Colon (tissue), 2 donors: Measurements from ENCODE around the gene CCDC38.
"Not testable (repeated sequence)": the region's sequence is repeated elsewhere in the genome, so short reads cannot be mapped to it uniquely, and the experiment has no call there.

ENCODE experiments used
- FAIRE-seq: peaks from 2 replicates; lab custom pipeline; 2012; peaks lifted over from hg19 to GRCh38; lab: Jason Lieb, UNC
- donor health status: control.
- donor health status: control.

Gene CCDC38

DNA sequence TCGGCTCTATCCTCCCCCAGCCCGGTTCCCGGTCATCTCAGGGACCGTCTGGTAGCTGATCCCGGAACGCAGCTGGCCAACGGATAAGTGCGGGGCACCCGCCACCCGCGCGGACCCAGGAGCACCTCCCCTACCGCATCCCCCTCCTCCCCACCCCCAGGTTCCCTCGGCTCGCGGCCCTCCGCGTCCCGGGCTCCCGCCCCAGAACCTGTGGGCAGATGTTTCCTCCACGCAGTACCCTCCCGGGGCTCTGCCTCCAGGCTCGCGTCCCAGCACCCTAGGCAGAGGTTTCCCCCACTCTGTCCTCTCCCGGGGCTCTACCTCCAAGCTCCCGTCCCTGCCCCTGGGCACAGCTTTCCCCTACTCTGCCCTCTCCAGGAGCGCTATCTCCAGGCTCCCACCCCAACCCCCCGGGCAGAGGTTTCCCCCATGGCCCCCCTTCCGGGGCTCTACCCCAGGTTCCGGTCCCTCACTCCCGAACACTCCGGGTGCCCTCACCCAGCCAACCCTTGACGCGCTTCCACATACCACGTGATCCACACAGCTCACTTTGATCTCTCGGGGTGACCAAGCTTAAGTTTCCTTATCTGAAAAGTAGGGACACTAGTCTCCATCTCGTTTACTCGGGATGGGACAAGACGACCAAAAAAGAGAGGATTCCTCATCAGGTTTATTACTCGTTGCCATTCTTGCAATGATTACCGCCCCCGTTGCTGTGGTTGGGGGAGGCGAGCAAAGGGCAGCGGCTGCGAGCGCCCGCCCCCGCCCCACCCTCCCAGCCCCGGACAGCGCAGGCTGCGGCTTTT is at the start of gene CCDC38:
TSS of gene CCDC38 (minus strand) at position 91 of the 806 bp plus-strand sequence. CDS start 6,105 bp downstream, outside the sequence.
- no peak for FAIRE-seq

DNA sequence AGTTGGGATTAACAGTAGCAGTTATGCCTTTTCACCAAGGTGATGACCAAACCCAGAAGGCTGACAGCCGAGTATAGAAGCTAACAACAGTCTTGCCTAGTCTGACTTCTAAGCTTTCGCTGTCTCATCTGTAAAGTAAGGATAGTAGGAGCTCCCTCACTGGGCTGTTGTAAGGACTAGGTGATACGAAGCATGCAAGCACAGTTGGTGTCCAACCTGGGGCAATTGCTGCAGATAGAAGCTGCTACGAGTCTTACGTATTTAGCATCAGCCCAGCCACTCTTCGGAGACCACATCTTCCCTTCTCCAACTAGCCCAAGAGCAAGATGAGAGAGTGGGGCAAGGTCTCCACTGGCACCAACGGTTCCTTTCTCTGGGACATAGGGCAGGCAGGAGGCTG is 47.7 kb upstream of the CCDC38 start:
- no peak for FAIRE-seq

DNA sequence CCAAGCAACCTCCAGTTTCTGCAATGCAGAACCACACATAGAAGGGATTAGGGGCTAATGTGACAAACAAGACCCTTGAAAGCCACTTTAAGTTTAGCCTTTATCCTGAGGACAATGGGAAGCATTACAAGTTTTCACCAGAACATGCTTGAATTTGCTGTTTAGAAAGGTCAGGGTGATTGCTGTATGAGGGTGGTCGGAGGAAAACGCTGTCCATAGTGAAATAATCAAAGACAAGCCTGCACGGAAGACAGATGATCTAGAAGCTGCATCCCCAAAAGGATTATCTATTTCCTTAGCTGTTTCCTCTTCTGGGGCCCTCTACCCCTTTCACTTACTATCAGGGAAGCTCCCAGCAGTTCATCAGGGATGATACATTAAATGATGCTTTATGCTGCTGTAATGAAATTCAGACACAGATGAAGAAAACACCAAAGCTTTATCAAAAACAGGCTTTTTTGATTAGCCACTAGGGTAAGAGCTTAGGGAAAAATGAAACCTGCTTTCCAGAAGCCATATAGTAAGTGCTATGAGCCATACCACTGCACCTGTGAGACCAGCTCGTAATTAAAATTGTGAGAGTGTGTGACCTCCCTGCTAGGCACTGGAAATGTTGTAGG is 47.2 kb upstream of the CCDC38 start:
- FAIRE-seq: no peak

DNA sequence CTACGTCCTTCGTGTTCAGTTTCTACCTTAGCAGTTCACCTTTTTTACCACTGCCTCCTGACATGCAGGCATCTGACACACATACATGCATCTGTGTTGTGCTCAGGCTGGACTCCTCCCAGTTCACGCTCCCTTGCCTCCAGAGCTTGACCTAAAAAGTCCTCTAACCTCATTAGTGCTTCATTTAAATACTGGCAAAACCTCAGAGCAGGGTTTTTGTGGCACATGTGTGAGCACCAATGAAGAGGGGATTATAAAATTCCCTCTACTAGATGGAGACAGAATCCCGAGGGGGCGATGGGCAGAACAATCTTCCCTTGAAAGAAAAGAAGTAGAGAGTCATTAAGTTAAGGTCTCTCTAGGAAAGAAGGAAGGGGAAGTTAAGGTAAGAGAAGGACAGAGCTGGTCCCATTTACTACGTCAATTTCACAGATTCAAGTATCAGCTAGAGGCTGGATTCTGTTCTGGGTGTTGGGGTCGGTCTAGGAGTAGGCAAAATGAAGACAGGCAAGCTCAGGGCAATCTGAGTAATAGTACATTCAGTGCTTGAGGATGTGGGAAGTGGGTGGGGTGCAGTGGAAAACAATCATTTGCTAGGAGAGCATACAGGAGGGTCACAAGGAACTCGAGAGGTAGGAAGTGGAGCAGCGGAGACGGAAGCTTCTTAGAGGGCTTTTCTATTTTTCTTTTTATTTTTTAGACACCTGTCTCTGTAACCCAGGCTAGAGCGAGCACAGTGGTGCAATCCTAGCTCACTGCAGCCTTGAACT is 46.3 kb upstream of the CCDC38 start:
- no peak for FAIRE-seq

DNA sequence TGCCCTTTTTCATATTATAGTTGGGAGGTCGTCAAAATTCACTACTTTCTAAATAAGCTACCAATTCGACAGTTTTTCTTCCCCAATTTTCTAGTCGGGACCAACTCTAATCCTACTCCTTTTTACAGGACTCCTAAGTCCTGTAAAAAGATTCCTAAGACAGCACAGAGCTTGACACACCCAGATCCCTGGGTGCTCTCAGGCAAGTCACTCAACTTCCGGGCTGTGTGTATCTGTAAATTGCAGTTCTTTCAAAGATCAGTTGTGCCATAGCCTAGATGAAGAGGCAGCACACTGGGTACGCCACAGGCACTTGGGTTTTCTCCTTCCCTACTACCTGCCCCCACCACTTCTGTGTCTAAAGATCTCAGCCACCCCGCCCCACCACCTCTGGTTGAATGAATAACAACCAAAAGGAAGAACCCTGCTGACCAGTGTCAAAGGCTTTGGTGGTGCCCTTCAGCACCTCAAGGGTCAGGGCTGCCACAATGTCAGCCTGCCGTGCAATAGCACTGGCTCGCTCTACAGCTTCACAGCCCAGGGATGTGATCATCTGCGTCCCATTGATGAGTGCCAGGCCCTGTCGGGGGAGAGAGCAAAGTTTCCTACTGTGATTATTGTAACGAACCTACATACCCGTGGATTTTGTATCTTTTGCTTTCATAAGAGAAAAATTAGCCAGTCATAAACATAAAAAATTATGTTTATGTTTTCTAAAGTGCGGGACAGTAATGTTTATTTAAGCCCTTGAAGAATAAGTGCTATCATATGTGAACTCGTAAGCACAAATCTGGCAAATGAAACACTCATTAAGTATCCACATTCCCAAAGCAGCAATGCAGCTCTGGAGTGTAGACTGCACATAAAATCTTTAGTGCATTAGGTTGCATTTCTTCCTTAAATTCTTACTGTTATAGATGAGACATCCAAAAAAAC is 44.5 kb upstream of the CCDC38 start:
- no peak for FAIRE-seq

DNA sequence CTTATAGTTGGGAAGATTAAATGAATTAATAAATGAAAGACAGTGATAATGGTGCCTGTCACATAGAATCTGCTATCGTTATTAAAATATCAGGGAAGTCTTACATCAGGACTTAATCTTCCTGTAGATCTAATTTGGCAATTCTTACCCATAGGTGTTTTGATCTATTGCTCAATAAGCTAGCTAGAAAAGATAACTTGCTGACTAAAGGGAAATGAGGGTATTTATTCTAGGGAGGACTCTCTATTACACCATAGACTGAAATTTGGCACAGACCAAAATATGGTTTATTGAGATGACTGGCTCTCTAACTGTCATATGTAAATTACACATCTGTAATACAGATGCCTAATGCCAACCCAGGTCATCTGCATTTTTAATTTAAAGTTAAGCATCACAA is 42.3 kb upstream of the CCDC38 start:
- FAIRE-seq: no peak

DNA sequence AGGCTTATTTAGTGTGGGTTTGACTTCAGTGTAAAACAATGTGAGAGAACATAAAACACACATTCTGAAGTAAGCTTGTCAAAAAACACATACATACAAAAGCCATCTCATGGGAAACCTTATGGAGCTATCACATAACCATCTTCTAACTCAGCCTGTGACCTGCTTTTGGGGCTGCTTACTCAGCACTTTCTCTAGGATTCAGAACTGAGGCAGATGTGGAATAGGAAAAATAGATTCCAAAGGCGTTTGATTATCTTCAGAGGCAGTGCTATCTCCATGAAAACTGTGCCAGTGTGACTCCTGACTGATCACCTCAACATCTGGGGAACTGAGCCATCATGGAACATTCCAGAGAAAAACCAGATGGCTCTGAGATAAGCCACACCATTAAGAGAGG is 40.2 kb upstream of the CCDC38 start:
- FAIRE-seq: no peak

DNA sequence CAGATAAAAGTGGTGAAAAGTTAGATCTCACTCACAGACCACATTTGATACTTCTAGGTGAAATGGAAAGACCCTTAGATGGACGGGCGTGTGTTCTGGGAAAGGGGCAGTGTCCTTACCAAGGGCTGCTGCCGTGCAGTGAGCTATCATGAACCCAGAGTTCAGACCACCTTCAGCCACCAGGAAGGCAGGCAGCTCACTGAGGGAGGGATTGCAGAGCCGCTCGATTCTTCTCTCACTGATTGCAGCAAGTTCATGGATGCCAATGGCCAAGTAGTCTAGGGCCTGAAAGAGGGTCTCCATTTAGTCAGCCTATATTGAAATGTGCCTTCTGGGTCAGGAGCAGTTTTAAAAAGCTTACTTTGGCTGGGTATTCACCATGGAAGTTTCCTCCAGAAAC is 38.0 kb upstream of the CCDC38 start:
- no peak for FAIRE-seq

DNA sequence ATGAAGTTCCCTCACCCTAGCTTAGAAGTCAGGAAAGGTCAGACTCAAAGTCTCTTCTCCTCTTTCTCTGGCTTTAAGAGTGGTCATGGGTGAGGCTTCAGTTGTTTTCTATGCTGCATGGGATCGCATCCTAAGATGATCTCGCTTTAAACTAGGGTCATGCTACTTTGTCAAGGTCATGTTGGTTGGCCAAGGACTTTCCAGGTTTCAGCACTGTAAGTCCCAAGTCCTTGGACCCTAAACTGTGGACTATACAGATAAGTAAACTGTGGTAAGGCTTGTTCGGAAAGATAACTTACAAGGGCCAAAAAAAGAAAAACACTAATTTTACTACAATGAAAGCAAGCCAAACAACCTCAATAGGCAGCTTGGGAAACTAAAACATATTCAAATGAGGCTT is 36.4 kb upstream of the CCDC38 start:
- no peak for FAIRE-seq

DNA sequence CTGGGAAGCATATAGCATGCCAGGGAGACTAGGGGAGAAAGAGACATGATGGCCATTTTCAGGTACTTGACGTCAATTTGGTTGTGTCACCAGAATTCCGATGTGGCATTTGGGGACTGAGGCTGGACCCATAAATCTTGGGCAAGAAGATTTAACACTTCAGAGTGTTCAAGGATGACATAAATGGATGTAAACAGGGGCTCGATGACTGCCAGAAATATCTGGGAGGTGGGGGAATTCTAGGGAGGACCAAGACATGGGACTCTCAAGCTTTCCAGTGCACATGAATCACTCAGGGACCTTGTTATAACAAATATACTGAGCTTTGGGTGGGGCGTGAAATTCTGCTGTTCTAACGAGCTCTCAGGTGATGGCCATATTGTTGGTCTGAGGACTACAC is 35.9 kb upstream of the CCDC38 start:
- no peak for FAIRE-seq

DNA sequence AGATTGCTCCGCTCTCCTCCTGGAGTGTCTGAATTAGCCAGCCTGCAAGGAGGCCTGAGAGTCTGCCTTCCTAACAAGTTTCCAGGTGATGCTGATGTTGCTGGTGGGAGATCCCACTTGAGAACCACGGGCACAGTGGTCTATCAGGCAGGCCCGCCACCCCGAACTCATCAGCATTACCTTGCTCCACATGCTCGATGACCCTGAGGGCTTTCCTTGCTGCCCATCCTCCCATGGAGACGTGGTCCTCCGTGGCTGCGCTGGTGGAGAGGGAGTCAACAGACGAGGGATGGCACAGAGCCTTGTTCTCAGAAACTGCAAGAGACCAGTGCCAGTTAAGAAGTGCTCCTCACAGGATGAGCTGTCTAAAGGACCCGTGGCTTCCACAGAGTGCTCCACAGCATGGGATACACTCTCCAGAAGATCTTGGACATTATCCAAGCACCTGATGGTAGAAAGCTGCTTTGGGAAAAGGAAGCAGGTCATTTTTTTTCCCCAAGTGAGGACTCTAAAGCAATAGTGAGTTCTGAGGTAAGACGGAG is 35.4 kb upstream of the CCDC38 start:
- no peak for FAIRE-seq

DNA sequence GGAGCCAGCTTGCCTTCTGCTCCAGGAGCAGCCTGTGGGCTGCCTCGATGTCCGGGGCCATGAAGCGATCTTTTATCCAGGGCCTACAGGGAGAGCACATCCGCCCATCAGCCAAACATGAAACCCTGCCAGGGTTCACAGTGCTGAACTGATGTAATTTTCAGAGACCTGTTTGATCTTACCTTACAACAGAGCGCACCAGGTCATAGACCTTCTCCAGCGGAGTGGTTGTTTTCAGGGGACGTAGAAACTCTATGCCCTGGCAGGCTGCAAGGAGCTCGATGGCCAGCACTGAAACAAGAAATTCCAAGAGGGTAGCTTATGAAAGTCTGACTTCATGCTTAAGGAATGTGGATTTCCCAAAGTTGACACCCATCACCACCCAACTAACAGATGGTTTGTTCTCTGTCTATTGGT is 34.0 kb upstream of the CCDC38 start:
- FAIRE-seq: no peak

DNA sequence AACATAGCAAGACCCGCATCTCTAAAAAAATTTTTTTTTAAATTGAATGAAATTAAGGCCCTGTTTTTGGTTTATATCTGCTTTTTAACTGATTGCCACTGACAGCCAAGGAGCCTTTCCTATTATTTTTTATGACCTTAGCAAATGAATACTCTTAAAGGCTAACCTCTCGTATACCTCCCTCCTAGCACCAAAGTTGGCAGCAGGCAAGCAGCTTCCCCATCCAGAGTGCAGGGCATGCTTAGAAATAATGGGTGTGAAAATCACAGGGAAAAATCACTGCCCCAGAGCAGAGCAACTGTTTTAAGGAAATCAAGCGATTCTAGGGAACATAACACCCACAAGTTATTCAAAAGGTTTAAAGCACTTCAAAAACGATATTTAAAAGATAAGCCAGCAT is 33.1 kb upstream of the CCDC38 start:
- no peak for FAIRE-seq

DNA sequence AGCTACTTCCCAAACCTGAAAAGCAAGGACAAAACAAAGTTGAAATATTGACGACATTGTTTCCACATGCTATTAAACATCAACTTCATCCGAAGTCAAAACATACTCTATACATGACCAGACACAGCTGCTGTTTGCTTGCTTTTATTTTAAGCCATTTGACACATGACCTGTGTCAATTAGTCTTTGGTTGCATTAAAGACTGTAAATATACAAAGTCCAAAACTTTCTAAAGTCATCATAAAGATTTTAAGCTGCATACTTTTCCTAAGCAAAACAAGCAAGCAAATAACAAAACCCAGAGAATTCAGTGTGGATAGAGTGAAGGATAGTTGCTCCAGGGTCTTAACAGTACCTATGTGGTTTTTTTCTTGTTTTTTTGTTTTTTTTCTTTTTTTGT is 31.9 kb upstream of the CCDC38 start:
- FAIRE-seq: no peak

DNA sequence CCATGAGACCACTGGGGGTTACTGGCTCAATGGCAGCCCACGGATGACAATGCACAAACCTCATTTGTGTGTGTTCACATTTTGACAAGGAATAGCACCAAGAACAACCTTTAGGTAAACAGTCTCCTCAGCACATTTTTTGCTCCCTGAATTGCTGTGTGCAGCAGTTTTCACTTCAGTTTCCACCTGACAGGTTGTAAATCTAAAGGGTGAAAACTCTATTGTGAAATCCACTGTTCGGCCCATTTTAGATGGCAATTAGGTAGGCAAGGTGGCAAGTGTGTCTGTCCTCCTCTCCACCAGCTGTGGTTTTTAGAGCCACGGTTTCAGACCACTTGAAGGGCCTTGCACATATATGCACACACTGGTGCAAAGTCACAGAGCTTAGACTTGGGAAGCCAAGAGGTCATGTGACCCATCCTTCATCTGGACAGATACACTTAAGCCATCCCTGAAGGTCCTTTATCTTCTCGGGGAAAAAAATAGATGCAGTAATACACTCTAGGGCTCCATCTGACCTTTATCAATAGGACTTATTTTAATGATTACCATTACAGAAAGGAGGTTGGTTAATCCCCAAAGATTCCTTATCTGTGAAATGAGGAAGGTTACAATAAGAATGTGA is 30.5 kb upstream of the CCDC38 start:
- no peak for FAIRE-seq

DNA sequence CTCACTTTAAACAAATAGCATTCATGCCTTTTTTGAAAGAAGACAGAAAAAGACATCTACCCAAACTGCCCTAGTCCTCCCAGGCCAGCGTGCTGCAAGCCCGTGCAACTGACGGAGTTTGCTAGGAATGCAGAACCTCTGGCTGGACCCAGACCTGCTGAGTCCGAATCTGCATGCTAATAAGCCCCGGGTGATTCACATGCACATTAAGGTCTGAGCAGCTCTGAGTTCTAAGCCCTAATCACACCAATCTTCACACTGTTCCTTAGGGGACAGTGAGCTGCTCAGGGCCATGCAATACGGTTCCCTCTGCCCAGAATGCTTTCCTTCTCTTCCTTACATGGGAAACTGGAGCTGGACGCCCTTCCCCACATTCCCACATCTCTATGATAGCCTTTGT is 28.5 kb upstream of the CCDC38 start:
- FAIRE-seq: no peak

DNA sequence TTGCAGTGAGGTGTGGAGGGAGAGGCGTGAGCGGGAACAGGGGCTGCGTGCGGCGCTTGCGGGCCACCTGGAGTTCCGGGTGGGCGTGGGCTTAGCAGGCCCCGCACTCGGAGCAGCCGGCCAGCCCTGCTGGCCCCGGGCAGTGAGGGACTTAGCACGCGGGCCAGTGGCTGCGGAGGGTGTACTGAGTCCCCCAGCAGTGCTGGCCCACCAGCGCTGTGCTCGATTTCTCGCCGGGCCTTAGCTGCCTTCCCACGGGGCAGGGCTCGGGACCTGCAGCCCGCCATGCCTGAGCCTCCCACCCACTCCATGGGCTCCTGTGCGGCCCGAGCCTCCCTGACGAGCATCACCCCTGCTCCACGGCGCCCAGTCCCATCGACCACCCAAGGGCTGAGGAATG is 26.7 kb upstream of the CCDC38 start:
- FAIRE-seq: not testable (repeated sequence)

DNA sequence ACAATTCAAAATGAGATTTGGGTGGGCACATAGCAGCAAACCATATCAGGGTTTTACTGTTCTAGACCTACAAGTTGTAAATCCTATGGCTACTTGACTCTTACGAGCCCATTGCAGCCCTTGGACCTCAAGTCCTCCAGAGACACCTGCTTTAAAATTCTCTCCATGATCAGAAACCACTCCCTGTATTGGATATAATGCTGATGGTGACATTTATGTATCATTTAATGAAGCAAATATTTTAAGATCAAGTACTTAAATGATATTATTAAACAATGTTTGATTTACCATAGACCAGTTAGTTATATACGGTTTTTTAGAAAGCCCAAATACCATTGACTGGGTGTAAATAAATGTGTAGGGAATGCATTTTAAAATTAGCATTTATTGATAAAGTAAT is 24.9 kb upstream of the CCDC38 start:
- FAIRE-seq: no peak

DNA sequence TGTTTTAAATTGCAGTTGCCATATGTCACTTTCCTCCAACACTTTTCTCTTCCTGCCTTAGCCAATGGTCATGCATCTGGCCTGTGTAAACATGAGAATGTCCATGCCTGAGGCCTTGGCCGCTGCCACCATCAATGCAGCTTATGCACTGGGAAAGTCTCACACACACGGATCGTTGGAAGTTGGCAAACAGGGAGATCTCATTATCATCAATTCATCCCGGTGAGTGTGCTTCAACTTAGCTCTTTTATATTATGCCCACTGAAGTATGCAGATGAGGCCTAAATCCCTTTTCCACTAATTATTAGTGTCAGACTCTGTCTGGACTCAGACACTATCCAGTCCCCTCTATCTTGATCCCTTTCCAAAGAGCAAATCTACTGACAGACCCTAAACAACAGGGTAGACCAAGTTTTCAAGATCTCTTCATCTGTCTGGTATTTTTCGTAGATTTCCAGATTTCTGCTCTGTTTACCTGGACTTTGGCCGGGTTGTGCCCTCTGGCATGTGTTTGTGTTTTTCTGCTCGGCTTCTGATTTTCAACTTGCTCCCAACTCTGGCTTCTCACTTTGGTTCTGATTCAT is 24.0 kb upstream of the CCDC38 start:
- no peak for FAIRE-seq

DNA sequence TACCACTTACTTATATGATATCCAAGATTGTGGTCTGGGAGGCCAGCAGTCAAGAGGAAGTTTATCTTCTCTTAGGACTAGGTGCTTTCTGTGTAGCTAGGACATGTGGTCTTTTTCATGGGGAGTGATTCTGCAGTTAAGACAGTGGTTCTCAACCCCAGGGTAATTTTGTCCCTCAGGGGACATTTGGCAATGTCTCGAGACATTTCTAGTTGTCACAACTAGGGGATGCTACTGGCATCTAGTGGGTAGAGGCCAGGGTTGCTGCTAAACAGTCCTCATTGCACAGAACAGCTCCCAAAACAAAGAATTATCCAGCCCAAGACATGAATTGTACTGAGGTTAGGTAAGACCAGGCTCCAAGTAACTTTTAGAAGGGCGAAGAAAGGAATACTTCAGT is 20.7 kb upstream of the CCDC38 start:
- no peak for FAIRE-seq

DNA sequence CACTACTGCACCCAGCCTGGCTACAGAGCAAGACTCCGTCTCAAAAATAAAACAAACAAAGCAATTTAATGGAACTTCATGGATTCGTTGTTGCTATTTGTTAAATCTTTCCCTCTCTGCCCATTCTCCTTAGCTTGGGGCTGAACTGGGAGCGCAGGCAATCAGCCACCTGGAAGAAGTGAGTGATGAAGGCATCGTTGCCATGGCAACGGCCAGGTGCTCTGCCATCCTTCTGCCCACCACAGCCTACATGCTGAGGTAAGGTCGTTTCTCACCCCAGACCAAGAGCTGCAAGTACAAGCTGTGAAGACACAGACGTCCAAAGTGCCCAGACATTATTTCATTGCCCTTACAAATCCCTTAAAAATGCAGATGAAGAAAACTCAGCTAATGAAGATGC is 19.8 kb upstream of the CCDC38 start:
- FAIRE-seq: no peak
